Stimulated activated CD8-positive, alpha-beta memory T cell treated with anti-CD3 and anti-CD28 coated beads, Interleukin-2, amount 100 ng/mL, for 1 hour (primary cell): ENCODE measurements around the gene REL.
"Not testable (repeated sequence)": the region's sequence is repeated elsewhere in the genome, so short reads cannot be mapped to it uniquely, and the experiment has no call there.

Experiments
- DNase-seq, 2 donors: peaks; one replicate each; pipeline ENCODE4 v3.0.0-alpha.2; 2020; ENCODE audit warnings: low read depth in 2 of 2

REL gene

GRCh38 chr2:60925994-60926740 lies 44.8 kb downstream of the REL start:
- no peak for DNase-seq

- DNase-seq: no peak
Observed at GRCh38 chr2:60926741-60927552, 45.6 kb downstream of the REL start.

GRCh38 chr2:60932061-60932460 lies 50.7 kb downstream of the REL start:
- not testable (repeated sequence) for DNase-seq

GRCh38 chr2:60932954-60933353 lies 51.6 kb downstream of the REL start:
- DNase-seq: no peak

- DNase-seq: no peak
Observed at GRCh38 chr2:60934165-60934722, 52.9 kb downstream of the REL start.

GRCh38 chr2:60936757-60937156 lies 55.4 kb downstream of the REL start:
- no peak for DNase-seq

GRCh38 chr2:60938301-60938700 lies 56.9 kb downstream of the REL start:
- no peak for DNase-seq

GRCh38 chr2:60939622-60940021 lies 58.2 kb downstream of the REL start:
- DNase-seq: no peak

- no peak for DNase-seq
Observed at GRCh38 chr2:60945341-60945740, 64.0 kb downstream of the REL start.

GRCh38 chr2:60947056-60947455 lies 65.7 kb downstream of the REL start:
- no peak for DNase-seq

GRCh38 chr2:60948161-60948560 lies 66.8 kb downstream of the REL start:
- DNase-seq: no peak

GRCh38 chr2:60948926-60949579 lies 67.7 kb downstream of the REL start:
- no peak for DNase-seq

- no peak for DNase-seq
Observed at GRCh38 chr2:60954139-60954538, 72.8 kb downstream of the REL start.

- no peak for DNase-seq
Observed at GRCh38 chr2:60957224-60957623, 75.8 kb downstream of the REL start.

GRCh38 chr2:60957643-60958042 lies 76.3 kb downstream of the REL start:
- no peak for DNase-seq

GRCh38 chr2:60958361-60958760 lies 77.0 kb downstream of the REL start:
- DNase-seq: no peak

- no peak for DNase-seq
Observed at GRCh38 chr2:60958800-60959199, 77.4 kb downstream of the REL start.

- no peak for DNase-seq
Observed at GRCh38 chr2:60959501-60959900, 78.1 kb downstream of the REL start.

GRCh38 chr2:60960706-60961105 lies 79.3 kb downstream of the REL start:
- no peak for DNase-seq

GRCh38 chr2:60961457-60961856 lies 80.1 kb downstream of the REL start:
- no peak for DNase-seq

GRCh38 chr2:60962528-60962927 lies 81.2 kb downstream of the REL start:
- no peak for DNase-seq

- no peak for DNase-seq
Observed at GRCh38 chr2:60963190-60963589, 81.8 kb downstream of the REL start.
